Hematopoietic multipotent progenitor cell treated with erythropoietin and hydrocortisone succinate and interleukin-3 and kit ligand, for 4 days (in vitro differentiated cells): ENCODE results near the gene GPR37L1.
A peak's percentile ranks its signal among the peaks of the same experiment; 100 is the strongest.
"Not testable (repeated sequence)": the region's sequence is repeated elsewhere in the genome, so short reads cannot be mapped to it uniquely, and the experiment has no call there.

Experiments used
- DNase-seq: peaks from one replicate; pipeline ENCODE4 v3.0.0-alpha.2; 2015

GPR37L1 gene

GRCh38 chr1:202134645-202135172 lies 12.0 kb downstream of the GPR37L1 start:
- DNase-seq: no peak

- peak; percentile 86 for DNase-seq
These were observed 12.6 kb downstream of the GPR37L1 start for GRCh38 chr1:202135221-202135721.

- DNase-seq: no peak
These were observed 18.1 kb downstream of the GPR37L1 start for GRCh38 chr1:202140833-202141232.

GRCh38 chr1:202141468-202141867 lies 18.8 kb downstream of the GPR37L1 start:
- DNase-seq: not testable (repeated sequence)

- peak; percentile 89 for DNase-seq
These were observed 20.5 kb downstream of the GPR37L1 start for GRCh38 chr1:202143011-202143767.

- DNase-seq: peak; percentile 80
These were observed 21.2 kb downstream of the GPR37L1 start for GRCh38 chr1:202143768-202144401.

DNA sequence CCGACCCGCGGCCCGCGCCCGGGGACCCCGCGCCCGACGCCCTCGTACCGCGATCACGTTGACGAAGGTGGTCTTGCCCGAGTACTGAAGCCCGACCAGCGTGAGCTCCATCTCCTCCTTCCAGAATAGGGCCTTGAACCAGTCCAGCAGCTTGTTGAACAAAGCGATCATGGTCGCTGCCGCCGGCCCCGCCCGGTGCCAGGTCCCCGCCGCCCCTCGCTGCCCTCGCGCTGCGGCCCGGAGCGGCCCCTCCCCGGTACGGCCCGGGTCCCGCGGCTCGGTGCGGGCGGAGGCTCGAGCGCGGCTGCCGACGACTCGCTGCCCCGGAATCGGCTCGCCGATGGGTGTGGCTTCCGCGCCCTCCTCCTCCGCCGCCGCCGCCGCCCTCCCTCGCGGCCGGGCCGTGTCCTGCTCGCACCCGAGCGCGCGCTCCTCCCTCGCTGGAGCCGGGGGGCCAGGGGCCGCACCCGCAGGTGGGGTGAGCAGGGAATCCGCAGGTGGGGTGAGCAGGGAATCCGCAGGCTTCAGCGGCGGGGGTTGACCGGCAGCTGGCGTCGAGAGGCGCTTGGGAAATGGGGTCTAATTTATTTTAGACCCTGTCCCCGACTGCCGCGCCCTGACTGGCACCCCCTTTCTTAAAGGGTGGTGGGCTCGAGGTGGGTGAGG lies 21.8 kb downstream of the GPR37L1 start, which contains the start of gene ARL8A:
Gene ARL8A (minus strand): TSS at position 336 of the 666 bp plus-strand sequence. CDS start 165 bp downstream, at position 171.
- peak; percentile 80 for DNase-seq

GRCh38 chr1:202145068-202145743 lies 22.5 kb downstream of the GPR37L1 start:
- peak; percentile 70 for DNase-seq

- not testable (repeated sequence) for DNase-seq
These were observed 23.0 kb downstream of the GPR37L1 start for GRCh38 chr1:202145744-202146140.

- DNase-seq: no peak
These were observed 23.6 kb downstream of the GPR37L1 start for GRCh38 chr1:202146279-202146678.

GRCh38 chr1:202146993-202147392 lies 24.3 kb downstream of the GPR37L1 start:
- DNase-seq: no peak

- no peak for DNase-seq
These were observed 25.7 kb downstream of the GPR37L1 start for GRCh38 chr1:202148391-202148790.

GRCh38 chr1:202149566-202149965 lies 26.8 kb downstream of the GPR37L1 start:
- DNase-seq: no peak

- no peak for DNase-seq
These were observed 27.5 kb downstream of the GPR37L1 start for GRCh38 chr1:202150187-202150586.

DNA sequence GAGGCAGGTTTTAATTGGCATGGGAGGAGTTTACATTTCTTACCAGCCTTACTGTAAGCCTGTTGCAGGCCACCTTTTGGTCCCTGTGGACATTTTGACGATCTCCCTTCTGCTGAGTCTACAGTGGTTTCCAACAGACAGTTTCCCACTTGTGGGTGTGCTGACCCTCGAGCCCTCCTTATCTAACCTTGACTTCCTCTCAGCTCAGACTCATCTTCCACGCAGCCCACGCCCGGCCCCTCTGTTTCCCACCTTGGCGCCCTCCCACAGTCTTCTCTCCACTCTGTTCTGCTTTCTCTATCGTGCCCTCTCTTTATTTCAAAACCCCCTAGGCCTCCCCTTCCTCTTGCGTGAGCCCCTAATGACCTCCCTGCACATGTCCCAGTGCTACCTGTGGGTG lies 27.9 kb downstream of the GPR37L1 start:
- DNase-seq: peak; percentile 52

DNA sequence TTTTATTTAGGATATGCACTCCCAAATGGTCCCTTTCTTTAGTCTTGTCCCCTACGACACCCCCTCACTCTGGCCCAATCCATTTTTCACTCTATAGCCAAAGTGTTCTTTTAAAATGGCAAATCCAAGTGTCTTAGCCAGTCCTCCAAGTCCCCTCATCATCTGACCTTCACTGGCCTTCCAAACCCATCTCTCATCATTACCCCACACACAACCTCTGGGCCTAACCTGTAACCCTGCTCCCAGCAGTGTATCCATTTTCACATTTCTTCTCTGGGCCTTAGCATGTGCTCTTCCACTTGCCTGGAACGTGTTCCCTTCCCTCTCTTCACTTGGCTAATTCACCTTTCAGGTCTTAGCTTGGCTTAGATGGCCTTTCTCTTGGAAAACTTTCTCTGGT lies 28.3 kb downstream of the GPR37L1 start:
- DNase-seq: no peak

- no peak for DNase-seq
These were observed 29.7 kb downstream of the GPR37L1 start for GRCh38 chr1:202152399-202152798.

DNA sequence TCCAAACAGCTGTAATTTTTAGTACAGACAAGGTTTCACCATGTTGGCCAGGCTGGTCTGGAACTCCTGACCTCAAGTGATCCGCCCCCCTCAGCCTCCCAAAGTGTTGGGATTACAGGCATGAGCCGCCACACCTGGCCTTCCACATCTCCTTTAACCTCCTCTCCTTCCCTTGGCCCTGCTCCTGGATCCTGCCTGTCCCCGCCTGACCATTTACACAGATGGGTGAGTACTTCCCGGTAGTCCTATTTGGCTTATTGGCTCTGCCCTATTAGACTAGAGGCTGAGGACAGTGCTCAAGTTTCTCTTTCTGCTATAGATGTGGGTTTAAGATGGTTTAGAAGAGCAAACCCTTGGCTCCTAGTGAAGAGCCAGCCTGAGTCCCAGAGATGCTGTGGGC lies 30.6 kb downstream of the GPR37L1 start:
- DNase-seq: no peak

DNA sequence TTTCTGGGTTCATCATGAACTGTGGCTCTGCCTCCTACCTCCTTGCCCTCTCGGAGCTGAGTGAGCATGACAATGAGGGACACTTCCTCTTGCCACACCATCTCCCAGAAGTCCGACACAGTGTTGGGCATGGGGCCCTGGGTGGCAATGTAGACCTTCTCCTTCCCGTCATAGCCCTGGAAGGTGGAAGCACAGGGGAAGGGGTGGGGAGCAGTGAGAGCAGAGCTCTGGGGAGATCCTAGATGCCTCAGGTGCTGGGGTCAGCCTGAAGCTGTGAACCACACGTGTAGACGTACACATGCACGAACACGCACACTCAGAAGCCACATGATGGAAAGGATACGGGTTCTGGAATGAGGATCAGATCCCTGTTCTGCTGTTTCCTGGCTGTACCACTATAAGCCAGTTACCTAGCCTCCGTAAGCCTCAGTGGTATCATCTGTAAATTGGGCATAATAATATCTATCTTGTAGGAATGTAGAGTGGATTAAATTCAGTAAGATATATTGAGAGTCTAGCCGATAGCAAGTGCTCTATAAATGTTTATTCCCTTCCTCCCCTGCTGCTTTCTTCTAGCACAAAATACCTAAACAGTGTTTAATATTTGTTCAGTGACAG lies 31.5 kb downstream of the GPR37L1 start:
- DNase-seq: no peak

DNA sequence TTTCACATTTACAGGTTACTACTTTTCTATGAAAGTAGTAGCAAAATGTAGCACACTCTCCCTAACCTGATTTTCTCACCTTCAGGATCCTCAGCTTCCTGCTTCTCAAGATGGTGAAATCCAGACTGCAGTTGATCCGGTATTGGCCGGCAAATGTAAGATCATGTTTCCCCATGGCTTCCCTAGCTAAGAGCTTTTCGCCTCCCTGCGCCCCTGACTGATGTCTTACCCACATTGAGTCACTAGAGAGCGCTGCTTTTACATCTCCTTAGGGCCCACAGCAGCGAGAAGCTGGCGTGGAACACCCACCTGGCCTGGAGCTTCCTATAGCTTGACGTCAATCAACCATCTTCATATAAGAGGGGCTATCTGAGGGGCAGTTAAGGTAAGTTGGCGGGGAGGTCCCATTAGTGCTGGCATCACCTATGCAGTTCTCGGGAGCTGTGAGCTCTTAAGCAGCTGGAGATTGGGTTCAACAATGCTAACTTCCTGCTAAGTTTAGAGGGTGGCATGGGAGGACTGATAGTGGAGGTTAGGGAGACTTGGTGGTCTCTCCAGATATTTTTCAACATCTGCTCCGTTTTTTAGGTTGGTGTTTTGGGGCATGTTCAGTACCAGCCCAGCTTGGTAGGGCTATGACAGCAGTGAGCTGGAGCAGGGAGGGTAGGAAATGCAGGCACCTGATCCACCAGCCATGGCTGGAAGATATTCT lies 32.2 kb downstream of the GPR37L1 start:
- peak; percentile 85 for DNase-seq

DNA sequence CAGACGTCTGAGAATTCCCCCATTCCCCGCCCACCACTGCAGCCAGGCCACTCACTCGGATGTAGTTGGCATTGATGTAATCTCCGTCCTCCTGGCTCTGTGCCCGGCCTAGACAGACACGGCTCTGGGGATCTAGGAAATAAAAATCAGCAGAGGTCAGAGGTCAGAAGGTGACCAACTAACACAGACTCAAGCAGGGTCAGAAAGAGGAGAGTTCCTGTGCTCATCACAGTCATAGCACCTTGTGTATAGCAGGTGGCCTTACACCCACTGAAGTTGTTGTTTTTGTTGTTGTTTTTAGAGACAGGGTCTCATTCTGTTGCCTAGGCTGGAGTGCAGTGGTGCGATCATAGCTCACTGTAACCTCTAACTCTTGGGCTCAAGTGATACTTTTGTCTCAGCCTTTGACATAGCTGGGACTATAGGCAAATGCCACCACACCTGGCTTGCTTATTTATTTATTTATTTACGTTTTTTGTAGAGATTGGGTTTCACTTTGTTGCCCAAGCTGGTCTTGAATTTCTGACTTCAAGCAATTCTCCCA lies 32.8 kb downstream of the GPR37L1 start:
- DNase-seq: peak; percentile 78
